Keratinocyte (primary cell): ENCODE data around the gene ZC3H7A. TPM values are rescaled to one million over a fixed set of nuclear protein-coding genes. Genes with fewer than 3 reads are reported as not detected.

ENCODE experiments used
- DNase-seq: peaks from one replicate; pipeline ENCODE4 v3.0.0-alpha.2; 2011; ENCODE audit warnings: low read depth, missing footprints, low spot score
- FAIRE-seq: peaks from 2 replicates; lab custom pipeline; 2011; peaks lifted over from hg19 to GRCh38; lab: Jason Lieb, UNC
- H2AFZ ChIP-seq: 2 replicates; pipeline ENCODE4 v1.6.0; 2012; ENCODE audit warnings: low read length, control low read depth, inconsistent platforms; ENCODE audit not compliant: control insufficient read depth
- H3K27ac ChIP-seq: 2 replicates; pipeline ENCODE4 v1.5.1; 2011; ENCODE audit warnings: low read length; ENCODE audit not compliant: control insufficient read depth, insufficient read depth
- H3K27me3 ChIP-seq: 3 replicates; pipeline ENCODE4 v1.6.0; 2011; ENCODE audit warnings: low read length; ENCODE audit not compliant: control insufficient read depth, insufficient read depth; ENCODE audit errors: extremely low read depth
- H3K36me3 ChIP-seq, 2 experiments: 2 replicates in 1 of 2; 3 replicates in 1 of 2; pipeline ENCODE4 v1.5.1; 2011; ENCODE audit warnings: low read length in 2 of 2, mild to moderate bottlenecking in 1 of 2; ENCODE audit not compliant: control insufficient read depth in 2 of 2, insufficient read depth in 2 of 2; ENCODE audit errors: extremely low read depth in 1 of 2
- H3K4me1 ChIP-seq: 3 replicates; pipeline ENCODE4 v1.5.1; 2011; ENCODE audit warnings: low read length; ENCODE audit not compliant: control insufficient read depth, insufficient read depth; ENCODE audit errors: extremely low read depth
- H3K4me2 ChIP-seq: 3 replicates; pipeline ENCODE4 v1.6.0; 2011; ENCODE audit warnings: low read depth, low read length; ENCODE audit not compliant: control insufficient read depth, insufficient read depth; ENCODE audit errors: extremely low read depth
- H3K4me3 ChIP-seq, 3 experiments: fragments of 200-600 bp in 1 of 3; sonication (generic) in 1 of 3; 2 replicates in 2 of 3; 3 replicates in 1 of 3; pipeline ENCODE4 v1.5.1; 2011 to 2016; ENCODE audit warnings: low read length in 3 of 3, mild to moderate bottlenecking in 3 of 3, control low read depth in 2 of 3, inconsistent platforms in 1 of 3, low read depth in 1 of 3, mixed read lengths in 1 of 3, mixed run types in 1 of 3, moderate library complexity in 1 of 3; ENCODE audit not compliant: control insufficient read depth in 2 of 3, insufficient read depth in 2 of 3; ENCODE audit errors: extremely low read depth in 1 of 3
- H3K79me2 ChIP-seq: 2 replicates; pipeline ENCODE4 v1.6.0; 2012; ENCODE audit warnings: low read length; ENCODE audit not compliant: control insufficient read depth, insufficient read depth
- H3K9ac ChIP-seq: 3 replicates; pipeline ENCODE4 v1.6.0; 2011; ENCODE audit warnings: low read length; ENCODE audit not compliant: control insufficient read depth, insufficient read depth; ENCODE audit errors: extremely low read depth
- H3K9me1 ChIP-seq: 3 replicates; pipeline ENCODE4 v1.6.0; 2011; ENCODE audit warnings: low read length; ENCODE audit not compliant: control insufficient read depth, insufficient read depth; ENCODE audit errors: extremely low read depth
- H3K9me3 ChIP-seq: 2 replicates; pipeline ENCODE4 v1.5.1; 2012; ENCODE audit warnings: low read depth, low read length; ENCODE audit not compliant: control insufficient read depth
- H4K20me1 ChIP-seq: 3 replicates; pipeline ENCODE4 v1.6.0; 2011; ENCODE audit warnings: low read length; ENCODE audit not compliant: control insufficient read depth, insufficient read depth; ENCODE audit errors: extremely low read depth
- CTCF ChIP-seq, 3 experiments: IDR thresholded peaks in 1 of 3; conservative IDR thresholded peaks in 1 of 3; optimal IDR thresholded peaks in 1 of 3; 2 replicates in 2 of 3; 3 replicates in 1 of 3; pipeline versions ENCODE3 to v1.5.1; 2011; ENCODE audit warnings: low read length in 3 of 3, mild to moderate bottlenecking in 3 of 3, moderate library complexity in 2 of 3, control low read depth in 1 of 3, inconsistent platforms in 1 of 3; ENCODE audit not compliant: insufficient read depth in 2 of 3; ENCODE audit errors: extremely low read depth in 1 of 3
- EZH2 ChIP-seq: IDR thresholded peaks from one replicate; pipeline ENCODE4 v1.6.1; 2012; ENCODE audit warnings: inconsistent platforms, mild to moderate bottlenecking, low read length, moderate library complexity
- dilution Hi-C: fragments of 300-500 bp; cut with MboI; formaldehyde crosslinking; loops from one replicate; pipeline ENCODE4 v1.7.0; 2020; ENCODE audit warnings: low sequenced_read_pairs; ENCODE audit not compliant: extremely low pct_ligation_motif_present
- polyA plus RNA-seq, 5 experiments: library from polyadenylated mRNA; depleted of rRNA in 3 of 5; stranded (reverse) in 3 of 5; stranded (forward) in 1 of 5; unstranded in 1 of 5; fragments of >200 nt; gene quantifications; 1 replicate in 1 of 5; 2 replicates in 3 of 5; 3 replicates in 1 of 5; pipeline versions ENCODE4 v1.2.1 to v1.2.3, GENCODE V29; 2011 to 2012; ENCODE audit warnings: missing spikeins in 2 of 5, low read depth in 1 of 5, low replicate concordance in 1 of 5

The ZC3H7A gene
- polyA plus RNA-seq, 1 donor (not counting 4 experiments of a cell fraction or from before 2014, with no cell fraction given): 43.9 TPM

- H3K79me2 ChIP-seq: no peaks in the 10 kb centered on the region
- FAIRE-seq (no peak), DNase-seq (no peak)
- no peaks in the 10 kb centered on the region for H3K4me1 ChIP-seq
- H3K27me3 ChIP-seq: no peaks in the 10 kb centered on the region
- H3K9me1 ChIP-seq: no peaks in the 10 kb centered on the region
- no peak overlapping the region for H2AFZ ChIP-seq
- no peak overlapping the region for H3K27ac ChIP-seq
- no peak for TF ChIP-seq EZH2
- no peaks in the 10 kb centered on the region for H4K20me1 ChIP-seq
- H3K9me3 ChIP-seq: no peaks in the 10 kb centered on the region
- peaks cover 18 to 24% of the 10 kb centered on the region in 2 experiments for H3K36me3 ChIP-seq
- dilution Hi-C loops: no loop called here
- H3K4me2 ChIP-seq: no peak overlapping the region
- H3K4me3 ChIP-seq: no peak overlapping the region
- H3K9ac ChIP-seq: no peak overlapping the region
These were observed 74.6 kb downstream of the ZC3H7A start for GRCh38 chr16:11722468-11722808.

DNA sequence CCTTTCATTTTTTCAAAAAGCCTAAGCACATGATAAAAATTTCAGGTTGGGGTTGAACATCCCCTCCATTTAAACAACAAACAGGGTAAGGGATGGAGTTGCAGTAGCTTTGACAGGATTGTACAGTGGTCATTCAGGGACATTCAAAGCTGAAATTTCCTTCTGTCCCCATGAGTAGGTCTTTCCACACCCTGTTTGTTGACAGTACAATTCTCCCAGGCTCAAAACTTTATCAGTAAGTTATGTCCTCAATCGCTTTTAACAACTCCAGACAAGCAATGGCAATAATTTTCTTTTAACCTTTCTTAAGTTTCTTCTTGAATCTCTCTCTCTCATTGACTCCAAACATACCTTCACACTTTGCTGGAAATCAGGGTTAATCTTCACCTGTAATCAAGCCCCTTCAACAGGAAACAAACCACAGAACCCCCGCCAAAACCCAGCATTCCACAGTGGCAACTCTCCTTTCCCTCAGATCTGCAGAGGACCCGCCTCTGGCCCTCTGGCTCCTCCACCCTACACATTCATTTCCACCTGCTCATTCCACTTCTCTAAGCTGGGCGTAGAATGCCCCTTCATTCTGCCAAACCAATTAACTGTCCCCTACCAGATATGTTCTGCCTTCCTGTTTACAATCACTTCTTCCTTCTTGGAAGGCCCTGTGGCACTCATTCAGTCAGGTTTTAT, 75.1 kb downstream of the ZC3H7A start:
- Histone ChIP-seq H3K4me2 (no peak overlapping the region), H3K79me2 (no peaks in the 10 kb centered on the region), H3K27me3 (no peaks in the 10 kb centered on the region), H3K9me1 (no peaks in the 10 kb centered on the region), H2AFZ (no peak overlapping the region), H3K4me3 (no peak overlapping the region), H3K9me3 (no peaks in the 10 kb centered on the region), H3K27ac (no peak overlapping the region), H3K4me1 (no peaks in the 10 kb centered on the region), H3K36me3 (peaks cover 18 to 24% of the 10 kb centered on the region in 2 experiments), H4K20me1 (no peaks in the 10 kb centered on the region), H3K9ac (no peak overlapping the region)
- no peak for FAIRE-seq
- TF ChIP-seq EZH2 (no peak), CTCF (optimal IDR thresholded peaks at IDR 0.05 in 1 of 3, IDR thresholded peaks at IDR 0.05 in 1 of 3, conservative IDR thresholded peaks at IDR 0.05 in 1 of 3; ENCODE audit: extremely low read depth in 1 of 3, insufficient read depth in 2 of 3, low read length in 3 of 3) (no peak)
- DNase-seq: no peak
- dilution Hi-C loops: no loop called here

- no peaks in the 10 kb centered on the region for H3K79me2 ChIP-seq
- no peak overlapping the region for H3K4me3 ChIP-seq
- no peaks in the 10 kb centered on the region for H3K27me3 ChIP-seq
- no peaks in the 10 kb centered on the region for H3K9me1 ChIP-seq
- H3K36me3 ChIP-seq: peaks cover 14 to 21% of the 10 kb centered on the region in 2 experiments
- H3K27ac ChIP-seq: no peak overlapping the region
- no peak overlapping the region for H2AFZ ChIP-seq
- H3K9ac ChIP-seq: no peak overlapping the region
- FAIRE-seq (no peak), DNase-seq (no peak)
- dilution Hi-C loops: no loop called here
- TF ChIP-seq CTCF (optimal IDR thresholded peaks at IDR 0.05 in 1 of 3, IDR thresholded peaks at IDR 0.05 in 1 of 3, conservative IDR thresholded peaks at IDR 0.05 in 1 of 3; ENCODE audit: extremely low read depth in 1 of 3, insufficient read depth in 2 of 3, low read length in 3 of 3) (no peak), EZH2 (no peak)
- no peaks in the 10 kb centered on the region for H3K9me3 ChIP-seq
- no peaks in the 10 kb centered on the region for H3K4me1 ChIP-seq
- no peak overlapping the region for H3K4me2 ChIP-seq
- no peaks in the 10 kb centered on the region for H4K20me1 ChIP-seq
These were observed 77.3 kb downstream of the ZC3H7A start for GRCh38 chr16:11719762-11720161.
